Measurements from ENCODE around the gene SLC2A4RG.
"Not testable (repeated sequence)": the region's sequence is repeated elsewhere in the genome, so short reads cannot be mapped to it uniquely, and the experiment has no call there.

Gene SLC2A4RG

DNA sequence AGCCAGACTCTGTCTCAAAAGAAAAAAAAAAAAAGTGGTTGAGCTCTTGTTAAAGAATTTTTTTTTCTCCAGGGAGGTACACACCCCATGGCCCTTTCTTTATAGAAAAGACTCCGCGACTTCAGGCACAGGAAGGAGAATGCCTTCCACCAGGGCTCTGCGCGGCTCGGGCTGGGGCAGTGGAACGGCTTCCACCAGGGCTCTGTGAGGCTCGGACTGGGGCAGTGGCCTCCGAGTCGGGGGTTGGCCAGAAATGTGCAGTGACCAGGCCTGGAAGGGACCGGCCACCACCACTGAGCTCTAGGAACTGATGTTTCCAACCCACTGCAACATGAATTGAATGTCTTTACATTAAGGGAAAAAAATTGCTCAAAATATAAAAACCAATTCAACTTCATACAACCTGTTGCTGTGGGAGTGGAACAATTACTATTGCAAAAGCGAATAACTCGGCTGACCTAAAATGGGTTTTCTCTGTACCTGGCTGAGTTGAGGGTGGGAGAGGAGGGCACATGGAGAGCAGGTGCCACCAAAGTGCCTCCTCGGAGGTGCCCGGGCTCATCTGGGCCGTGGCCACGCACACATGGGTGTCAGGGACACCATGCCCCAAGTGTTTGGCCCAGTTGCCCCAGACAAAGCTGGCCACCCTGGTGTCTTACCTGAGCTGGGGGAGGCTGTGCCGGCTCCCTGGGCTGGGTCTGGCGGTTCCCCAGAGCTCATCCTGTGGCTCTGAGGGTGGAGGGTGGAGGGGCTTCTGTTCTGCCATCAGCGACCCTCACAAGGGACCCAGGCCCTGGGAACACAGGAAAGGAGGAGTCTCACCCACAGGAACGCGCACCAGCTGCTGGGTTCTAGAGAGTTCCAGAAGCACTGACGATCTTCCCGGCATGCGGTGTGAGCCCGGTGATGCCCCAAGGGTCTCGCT is 29.3 kb downstream of the SLC2A4RG start:
- H3K36me3 ChIP-seq (ENCODE audit: insufficient read depth, low read length) = peaks cover 6% of the 10 kb centered on the region
- H3K27me3 ChIP-seq (ENCODE audit: control insufficient read depth in 1 of 2, insufficient read depth in 2 of 2, low read length in 2 of 2) = no peaks in the 10 kb centered on the region
- no peaks in the 10 kb centered on the region for H3K9me3 ChIP-seq (ENCODE audit: low read length)
- no peak overlapping the region for H3K4me3 ChIP-seq (ENCODE audit: low read depth in 1 of 2, low read length in 2 of 2)
- no peaks in the 10 kb centered on the region for H3K4me1 ChIP-seq (ENCODE audit: insufficient read depth, low read length)
- no peak overlapping the region for H3K27ac ChIP-seq (ENCODE audit: low read depth, low read length)
- H3K9ac ChIP-seq (ENCODE audit: low read length) = no peak overlapping the region

DNA sequence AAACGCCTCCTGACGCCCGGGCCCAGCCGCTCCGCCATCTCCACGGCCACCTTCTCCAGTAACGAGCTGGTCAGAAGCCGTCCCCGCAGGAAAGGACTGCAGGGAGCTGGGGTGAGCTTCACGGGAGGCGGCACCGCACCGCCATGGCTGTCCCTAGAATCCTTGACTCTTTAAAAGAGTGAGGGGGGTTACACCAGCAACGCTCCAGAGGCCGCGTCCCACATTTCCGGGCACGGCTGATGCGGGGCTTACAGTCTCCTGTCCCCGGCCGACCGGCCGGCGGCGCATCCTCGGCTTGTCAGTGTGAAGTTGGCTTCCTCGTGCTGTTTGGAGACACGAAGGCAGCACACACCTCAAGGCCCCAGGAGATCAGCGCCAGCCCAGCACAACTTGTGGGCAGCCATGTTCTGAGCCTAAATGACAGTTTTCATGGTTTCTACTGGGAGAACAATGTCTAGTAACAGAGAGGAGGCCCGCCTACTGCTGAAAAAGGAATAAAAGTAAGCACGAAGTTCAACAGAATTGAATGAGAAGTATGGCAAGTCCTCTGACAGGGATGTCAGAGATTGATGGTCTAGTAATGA is 30.4 kb downstream of the SLC2A4RG start:
- H3K4me3 ChIP-seq (ENCODE audit: low read depth in 1 of 2, low read length in 2 of 2) = no peak overlapping the region
- H3K27me3 ChIP-seq (ENCODE audit: control insufficient read depth in 1 of 2, insufficient read depth in 2 of 2, low read length in 2 of 2) = no peaks in the 10 kb centered on the region
- no peaks in the 10 kb centered on the region for H3K9me3 ChIP-seq (ENCODE audit: low read length)
- no peak overlapping the region for H3K27ac ChIP-seq (ENCODE audit: low read depth, low read length)
- H3K4me1 ChIP-seq (ENCODE audit: insufficient read depth, low read length) = no peaks in the 10 kb centered on the region
- H3K9ac ChIP-seq (ENCODE audit: low read length) = no peak overlapping the region
- peaks cover 6% of the 10 kb centered on the region for H3K36me3 ChIP-seq (ENCODE audit: insufficient read depth, low read length)

- H3K27me3 ChIP-seq (ENCODE audit: control insufficient read depth in 1 of 2, insufficient read depth in 2 of 2, low read length in 2 of 2) = peaks cover 0 to 7% of the 10 kb centered on the region in 2 donors
- H3K9ac ChIP-seq (ENCODE audit: low read length) = no peak overlapping the region
- H3K4me3 ChIP-seq (ENCODE audit: low read depth in 1 of 2, low read length in 2 of 2) = no peak overlapping the region
- H3K9me3 ChIP-seq (ENCODE audit: low read length) = no peaks in the 10 kb centered on the region
- H3K27ac ChIP-seq (ENCODE audit: low read depth, low read length) = no peak overlapping the region
- H3K36me3 ChIP-seq (ENCODE audit: insufficient read depth, low read length) = peaks cover 6% of the 10 kb centered on the region
- H3K4me1 ChIP-seq (ENCODE audit: insufficient read depth, low read length) = no peaks in the 10 kb centered on the region
These were observed 31.6 kb downstream of the SLC2A4RG start for GRCh38 chr20:63771046-63771707.

DNA sequence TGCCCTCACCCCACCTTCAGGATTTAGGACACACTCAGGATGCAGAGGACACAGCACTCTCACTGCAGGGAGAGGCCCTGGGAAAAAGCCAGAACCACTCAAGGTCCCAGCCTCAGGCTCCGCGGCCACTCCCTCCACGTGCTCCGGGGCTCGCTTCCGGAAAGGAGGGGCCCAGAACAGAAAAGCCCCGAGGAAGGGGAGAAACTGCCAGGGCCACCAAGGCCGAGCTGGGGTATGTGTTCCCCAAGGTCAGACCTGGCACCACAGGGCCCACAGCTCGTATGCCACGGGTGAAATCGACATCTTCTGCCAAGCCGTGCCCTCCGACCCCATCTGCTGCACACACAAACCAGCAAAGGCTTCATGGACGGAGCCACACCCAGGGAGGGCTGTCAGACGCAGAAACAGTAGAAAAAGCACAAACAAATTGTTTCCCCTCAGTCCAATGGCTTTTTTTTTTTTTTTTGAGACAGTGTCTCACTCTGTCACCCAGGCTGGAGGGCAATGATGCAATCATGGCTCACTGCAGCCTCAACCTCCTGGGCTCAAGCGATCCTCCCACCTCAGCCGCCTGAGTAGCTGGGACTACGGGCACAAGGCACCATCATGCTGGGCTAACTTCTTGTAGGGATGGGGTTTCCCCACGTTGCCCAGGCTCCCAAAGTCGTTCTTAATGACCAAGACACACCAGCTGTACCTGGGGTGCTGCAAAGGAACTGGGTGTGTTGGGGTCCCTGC is 33.4 kb downstream of the SLC2A4RG start:
- Histone ChIP-seq H3K27me3 (ENCODE audit: control insufficient read depth in 1 of 2, insufficient read depth in 2 of 2, low read length in 2 of 2) (peaks cover 0 to 7% of the 10 kb centered on the region in 2 donors), H3K36me3 (ENCODE audit: insufficient read depth, low read length) (no peaks in the 10 kb centered on the region), H3K9me3 (ENCODE audit: low read length) (no peaks in the 10 kb centered on the region), H3K4me1 (ENCODE audit: insufficient read depth, low read length) (no peaks in the 10 kb centered on the region), H3K9ac (ENCODE audit: low read length) (no peak overlapping the region), H3K4me3 (ENCODE audit: low read depth in 1 of 2, low read length in 2 of 2) (no peak overlapping the region), H3K27ac (ENCODE audit: low read depth, low read length) (no peak overlapping the region)

- no peak overlapping the region for H3K4me3 ChIP-seq (ENCODE audit: low read depth in 1 of 2, low read length in 2 of 2)
- H3K9me3 ChIP-seq (ENCODE audit: low read length) = no peaks in the 10 kb centered on the region
- H3K36me3 ChIP-seq (ENCODE audit: insufficient read depth, low read length) = no peaks in the 10 kb centered on the region
- peaks cover 0 to 7% of the 10 kb centered on the region in 2 donors for H3K27me3 ChIP-seq (ENCODE audit: control insufficient read depth in 1 of 2, insufficient read depth in 2 of 2, low read length in 2 of 2)
- no peak overlapping the region for H3K9ac ChIP-seq (ENCODE audit: low read length)
- H3K4me1 ChIP-seq (ENCODE audit: insufficient read depth, low read length) = no peaks in the 10 kb centered on the region
- H3K27ac ChIP-seq (ENCODE audit: low read depth, low read length) = no peak overlapping the region
These were observed 34.1 kb downstream of the SLC2A4RG start for GRCh38 chr20:63773571-63774241.

DNA sequence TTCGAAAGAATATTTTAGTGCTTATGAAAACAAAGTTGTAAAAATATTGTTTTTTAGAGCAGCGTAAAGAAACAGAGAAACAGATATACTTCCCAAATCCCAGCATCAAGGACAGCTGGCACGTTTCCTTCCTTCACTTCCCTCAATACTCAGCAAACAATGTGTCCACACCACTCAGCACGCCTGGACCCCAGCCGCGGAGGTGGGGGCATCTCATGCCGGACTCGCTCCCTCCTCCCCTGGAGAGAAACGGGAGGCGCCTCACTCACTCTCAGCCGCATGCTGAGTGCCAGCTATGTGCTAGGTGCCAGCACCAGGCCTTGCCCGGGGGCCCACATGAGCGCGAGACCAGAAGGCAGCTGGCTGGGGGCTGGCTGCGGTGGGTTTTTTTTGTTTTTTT is 34.7 kb downstream of the SLC2A4RG start:
- Histone ChIP-seq H3K27me3 (ENCODE audit: control insufficient read depth in 1 of 2, insufficient read depth in 2 of 2, low read length in 2 of 2) (peaks cover 0 to 7% of the 10 kb centered on the region in 2 donors), H3K36me3 (ENCODE audit: insufficient read depth, low read length) (no peaks in the 10 kb centered on the region), H3K9ac (ENCODE audit: low read length) (no peak overlapping the region), H3K9me3 (ENCODE audit: low read length) (no peaks in the 10 kb centered on the region), H3K4me1 (ENCODE audit: insufficient read depth, low read length) (no peaks in the 10 kb centered on the region), H3K27ac (ENCODE audit: low read depth, low read length) (no peak overlapping the region), H3K4me3 (ENCODE audit: low read depth in 1 of 2, low read length in 2 of 2) (no peak overlapping the region)

GRCh38 chr20:63775096-63775978 is 35.8 kb downstream of the SLC2A4RG start:
- no peak overlapping the region for H3K9ac ChIP-seq (ENCODE audit: low read length)

GRCh38 chr20:63776875-63777274 is 37.3 kb downstream of the SLC2A4RG start:
- not testable (repeated sequence) for H3K9me3 ChIP-seq (ENCODE audit: low read length); H3K4me3 ChIP-seq (ENCODE audit: low read depth in 1 of 2, low read length in 2 of 2); H3K36me3 ChIP-seq (ENCODE audit: insufficient read depth, low read length); H3K9ac ChIP-seq (ENCODE audit: low read length); H3K27ac ChIP-seq (ENCODE audit: low read depth, low read length); H3K4me1 ChIP-seq (ENCODE audit: insufficient read depth, low read length); H3K27me3 ChIP-seq (ENCODE audit: control insufficient read depth in 1 of 2, insufficient read depth in 2 of 2, low read length in 2 of 2)

More at GRCh38 chr20:63775096-63775978, 35.8 kb downstream of the SLC2A4RG start:
- Histone ChIP-seq H3K9me3 (ENCODE audit: low read length) (no peaks in the 10 kb centered on the region), H3K36me3 (ENCODE audit: insufficient read depth, low read length) (no peaks in the 10 kb centered on the region), H3K4me3 (ENCODE audit: low read depth in 1 of 2, low read length in 2 of 2) (no peak overlapping the region), H3K27me3 (ENCODE audit: control insufficient read depth in 1 of 2, insufficient read depth in 2 of 2, low read length in 2 of 2) (peaks cover 0 to 7% of the 10 kb centered on the region in 2 donors), H3K4me1 (ENCODE audit: insufficient read depth, low read length) (no peaks in the 10 kb centered on the region), H3K27ac (ENCODE audit: low read depth, low read length) (no peak overlapping the region)

- no peak overlapping the region for H3K9ac ChIP-seq (ENCODE audit: low read length)
- no peak overlapping the region for H3K4me3 ChIP-seq (ENCODE audit: low read depth in 1 of 2, low read length in 2 of 2)
- peaks cover 0 to 7% of the 10 kb centered on the region in 2 donors for H3K27me3 ChIP-seq (ENCODE audit: control insufficient read depth in 1 of 2, insufficient read depth in 2 of 2, low read length in 2 of 2)
- H3K36me3 ChIP-seq (ENCODE audit: insufficient read depth, low read length) = no peaks in the 10 kb centered on the region
- no peak overlapping the region for H3K27ac ChIP-seq (ENCODE audit: low read depth, low read length)
- H3K4me1 ChIP-seq (ENCODE audit: insufficient read depth, low read length) = no peaks in the 10 kb centered on the region
- no peaks in the 10 kb centered on the region for H3K9me3 ChIP-seq (ENCODE audit: low read length)
These were observed 38.0 kb downstream of the SLC2A4RG start for GRCh38 chr20:63777614-63778013.

GRCh38 chr20:63778034-63778752 is 38.6 kb downstream of the SLC2A4RG start:
- H3K4me1 ChIP-seq (ENCODE audit: insufficient read depth, low read length) = no peaks in the 10 kb centered on the region
- no peak overlapping the region for H3K27ac ChIP-seq (ENCODE audit: low read depth, low read length)
- H3K4me3 ChIP-seq (ENCODE audit: low read depth in 1 of 2, low read length in 2 of 2) = no peak overlapping the region
- H3K36me3 ChIP-seq (ENCODE audit: insufficient read depth, low read length) = no peaks in the 10 kb centered on the region
- H3K27me3 ChIP-seq (ENCODE audit: control insufficient read depth in 1 of 2, insufficient read depth in 2 of 2, low read length in 2 of 2) = peaks cover 0 to 7% of the 10 kb centered on the region in 2 donors
- no peaks in the 10 kb centered on the region for H3K9me3 ChIP-seq (ENCODE audit: low read length)
- no peak overlapping the region for H3K9ac ChIP-seq (ENCODE audit: low read length)

Data from muscle layer of colon (tissue), 2 donors.